Smooth muscle cell (in vitro differentiated cells): ENCODE data around the gene TMEM108. TPM values are rescaled to one million over a fixed set of nuclear protein-coding genes. Genes with fewer than 3 reads are reported as not detected.

Experiments
- DNase-seq: peaks from one replicate; lab custom pipeline; 2025; ENCODE audit not compliant: unreplicated experiment; lab: John Stamatoyannopoulos, UW
- H2AFZ ChIP-seq: fragments of 200-600 bp; sonication (generic); 2 replicates; pipeline ENCODE4 v1.6.0; 2016; ENCODE audit warnings: antibody characterized with exemption, low read depth, mild to moderate bottlenecking
- H3F3A ChIP-seq: fragments of 200-600 bp; sonication (generic); 2 replicates; pipeline ENCODE4 v1.6.0; 2017; ENCODE audit warnings: antibody characterized with exemption, low read depth
- H3K27ac ChIP-seq: fragments of 200-600 bp; sonication (generic); 2 replicates; pipeline ENCODE4 v1.5.1; 2016; ENCODE audit warnings: low read depth, mild to moderate bottlenecking
- H3K27me3 ChIP-seq: fragments of 200-600 bp; sonication (generic); 2 replicates; pipeline ENCODE4 v1.6.1; 2016; ENCODE audit warnings: low read depth, mild to moderate bottlenecking
- H3K36me3 ChIP-seq: fragments of 200-600 bp; sonication (generic); 2 replicates; pipeline ENCODE4 v1.5.1; 2016; ENCODE audit warnings: low read depth
- H3K4me1 ChIP-seq: fragments of 200-600 bp; sonication (generic); 2 replicates; pipeline ENCODE4 v1.5.1; 2016; ENCODE audit warnings: low read depth
- H3K4me2 ChIP-seq: fragments of 200-600 bp; sonication (generic); 2 replicates; pipeline ENCODE4 v1.6.0; 2016; ENCODE audit warnings: mild to moderate bottlenecking
- H3K4me3 ChIP-seq: fragments of 200-600 bp; sonication (generic); 2 replicates; pipeline ENCODE4 v1.5.1; 2016; ENCODE audit warnings: mild to moderate bottlenecking
- H3K79me2 ChIP-seq: fragments of 200-600 bp; sonication (generic); 2 replicates; pipeline ENCODE4 v1.6.0; 2016; ENCODE audit warnings: low read depth, mild to moderate bottlenecking
- H3K9ac ChIP-seq: fragments of 200-600 bp; sonication (generic); 2 replicates; pipeline ENCODE4 v1.6.0; 2016; ENCODE audit warnings: low read depth
- H3K9me3 ChIP-seq: fragments of 200-600 bp; sonication (generic); replicated peaks from 2 replicates; pipeline ENCODE4 v1.5.1; 2016; ENCODE audit warnings: low read depth
- H4K20me1 ChIP-seq: fragments of 200-600 bp; sonication (generic); 2 replicates; pipeline ENCODE4 v1.6.0; 2016; ENCODE audit warnings: low read depth
- CTCF ChIP-seq: fragments of 200-600 bp; sonication (generic); IDR thresholded peaks from 2 replicates; pipeline ENCODE4 v1.5.1; 2017; ENCODE audit warnings: borderline replicate concordance, mild to moderate bottlenecking, antibody characterized with exemption; ENCODE audit not compliant: insufficient read depth, poor library complexity, severe bottlenecking
- WGBS: methylation state at CpG from one replicate; pipeline ENCODE4 v1.1.7; 2016; ENCODE audit warnings: low lambda C conversion rate; 5-methylcytosine and 5-hydroxymethylcytosine counted together
- polyA plus RNA-seq: library from polyadenylated mRNA; unstranded; fragments of >200 nt; fragmentation: Nextera tagmentation; extraction: Ambion mirVana; gene quantifications from 2 replicates; pipeline ENCODE4 v1.2.1, GENCODE V29; 2016
- total RNA-seq: library from RNA; depleted of rRNA; stranded (reverse); fragments of >200 nt; gene quantifications from 2 replicates; pipeline ENCODE4 v1.2.3, GENCODE V29; 2014

TMEM108 gene
- total and polyA plus RNA-seq, 2 experiments from 2014 or later: 2.4 to 10.8 TPM

- Histone ChIP-seq H3K27me3 (no peaks in the 10 kb centered on the region), H3K4me1 (no peaks in the 10 kb centered on the region), H2AFZ (no peak overlapping the region), H3K9ac (no peak overlapping the region), H3K36me3 (no peaks in the 10 kb centered on the region), H3K9me3 (no peaks in the 10 kb centered on the region), H3K79me2 (no peaks in the 10 kb centered on the region), H3K27ac (no peak overlapping the region), H4K20me1 (no peaks in the 10 kb centered on the region), H3K4me3 (no peak overlapping the region), H3F3A (no peaks in the 10 kb centered on the region), H3K4me2 (no peak overlapping the region)
- no peak for TF ChIP-seq CTCF
- 76% methylated on average over 4 of the region's 4 CpGs for WGBS
- DNase-seq: no peak
These were observed 255.4 kb downstream of the TMEM108 start for GRCh38 chr3:133293397-133294110.

- H3K9me3 ChIP-seq: no peaks in the 10 kb centered on the region
- WGBS: 84% methylated on average over 1 of the region's 1 CpG
- H3K9ac ChIP-seq: no peak overlapping the region
- no peaks in the 10 kb centered on the region for H3K79me2 ChIP-seq
- H2AFZ ChIP-seq: no peak overlapping the region
- no peaks in the 10 kb centered on the region for H3K36me3 ChIP-seq
- DNase-seq: no peak
- no peaks in the 10 kb centered on the region for H4K20me1 ChIP-seq
- no peaks in the 10 kb centered on the region for H3K27me3 ChIP-seq
- no peak overlapping the region for H3K4me2 ChIP-seq
- no peaks in the 10 kb centered on the region for H3K4me1 ChIP-seq
- peak overlapping the region; percentile 38 for H3K27ac ChIP-seq
- TF ChIP-seq CTCF: no peak
- H3F3A ChIP-seq: no peaks in the 10 kb centered on the region
- H3K4me3 ChIP-seq: no peak overlapping the region
These were observed 256.1 kb downstream of the TMEM108 start for GRCh38 chr3:133294253-133294652.

GRCh38 chr3:133295199-133295901 lies 257.2 kb downstream of the TMEM108 start:
- no peak for TF ChIP-seq CTCF
- Histone ChIP-seq H3K4me1 (no peaks in the 10 kb centered on the region), H3K79me2 (no peaks in the 10 kb centered on the region), H4K20me1 (no peaks in the 10 kb centered on the region), H3K27me3 (no peaks in the 10 kb centered on the region), H3K4me3 (no peak overlapping the region), H3K9me3 (no peaks in the 10 kb centered on the region), H3K36me3 (no peaks in the 10 kb centered on the region), H3K27ac (peak overlapping the region; percentile 38), H3K4me2 (no peak overlapping the region), H3F3A (no peaks in the 10 kb centered on the region), H3K9ac (no peak overlapping the region), H2AFZ (no peak overlapping the region)
- 88% methylated on average over 4 of the region's 4 CpGs for WGBS
- DNase-seq: no peak
